ENCODE measurements around the gene CFP.

The CFP gene

DNA sequence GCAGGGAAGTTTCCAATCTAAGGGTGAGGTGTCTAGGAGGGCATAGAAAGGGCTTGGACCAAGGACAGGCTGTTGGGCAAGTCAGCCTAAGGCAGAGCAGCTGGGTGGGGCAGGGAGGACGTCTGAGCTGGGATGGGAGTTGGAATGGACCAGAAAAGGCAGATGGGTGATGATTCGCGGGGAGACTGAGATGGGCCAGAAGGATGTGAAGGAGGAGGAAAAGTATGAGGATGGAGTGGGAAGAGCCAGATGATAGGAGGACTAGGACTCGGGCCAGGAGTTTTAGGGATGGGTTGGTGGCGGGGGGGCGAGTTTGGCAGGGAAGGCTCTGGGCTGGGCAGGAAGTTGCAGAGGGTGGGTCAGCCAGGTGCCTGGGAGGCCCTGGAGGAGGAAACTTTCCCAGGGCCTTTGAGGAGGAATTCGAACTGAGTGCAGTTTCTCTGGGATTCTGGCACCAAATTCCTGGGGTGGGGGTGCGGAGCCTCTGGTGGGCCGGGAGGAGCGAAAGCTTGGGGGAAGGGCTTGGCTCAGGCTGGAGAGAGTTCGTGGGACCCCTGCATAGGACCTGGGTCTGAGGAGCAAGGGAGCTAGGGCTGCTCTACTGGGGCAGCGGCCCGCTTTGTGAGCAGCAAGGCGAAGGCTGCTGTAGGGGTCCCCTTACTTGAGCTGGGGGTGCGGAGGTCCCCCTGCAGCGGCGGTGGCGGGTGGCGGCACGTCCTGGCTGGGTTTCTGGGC, 56.2 kb downstream of the CFP start:
- DNase-seq: no peak

All from stimulated activated CD4-positive, alpha-beta T cell treated with anti-CD3 and anti-CD28 coated beads, Interleukin-2, amount 100 ng/mL, for 24 hours (primary cell).